ENCODE results near the gene UBR3.

GRCh38 chr2:169834401-169834800 lies 7.1 kb downstream of the UBR3 start:
- TF ChIP-seq, protein P1, sequence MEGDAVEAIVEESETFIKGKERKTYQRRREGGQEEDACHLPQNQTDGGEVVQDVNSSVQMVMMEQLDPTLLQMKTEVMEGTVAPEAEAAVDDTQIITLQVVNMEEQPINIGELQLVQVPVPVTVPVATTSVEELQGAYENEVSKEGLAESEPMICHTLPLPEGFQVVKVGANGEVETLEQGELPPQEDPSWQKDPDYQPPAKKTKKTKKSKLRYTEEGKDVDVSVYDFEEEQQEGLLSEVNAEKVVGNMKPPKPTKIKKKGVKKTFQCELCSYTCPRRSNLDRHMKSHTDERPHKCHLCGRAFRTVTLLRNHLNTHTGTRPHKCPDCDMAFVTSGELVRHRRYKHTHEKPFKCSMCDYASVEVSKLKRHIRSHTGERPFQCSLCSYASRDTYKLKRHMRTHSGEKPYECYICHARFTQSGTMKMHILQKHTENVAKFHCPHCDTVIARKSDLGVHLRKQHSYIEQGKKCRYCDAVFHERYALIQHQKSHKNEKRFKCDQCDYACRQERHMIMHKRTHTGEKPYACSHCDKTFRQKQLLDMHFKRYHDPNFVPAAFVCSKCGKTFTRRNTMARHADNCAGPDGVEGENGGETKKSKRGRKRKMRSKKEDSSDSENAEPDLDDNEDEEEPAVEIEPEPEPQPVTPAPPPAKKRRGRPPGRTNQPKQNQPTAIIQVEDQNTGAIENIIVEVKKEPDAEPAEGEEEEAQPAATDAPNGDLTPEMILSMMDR (IDR thresholded peaks at IDR 0.05; ENCODE audit: poor library complexity, severe bottlenecking) = no peak
- no peak for TF ChIP-seq EZH2 (IDR thresholded peaks at IDR 0.05; ENCODE audit: borderline replicate concordance, insufficient read depth, low read length, poor library complexity, severe bottlenecking)
- no peak for TF ChIP-seq TAF1 (IDR thresholded peaks at IDR 0.05; ENCODE audit: low read depth)
- TF ChIP-seq, protein P2, sequence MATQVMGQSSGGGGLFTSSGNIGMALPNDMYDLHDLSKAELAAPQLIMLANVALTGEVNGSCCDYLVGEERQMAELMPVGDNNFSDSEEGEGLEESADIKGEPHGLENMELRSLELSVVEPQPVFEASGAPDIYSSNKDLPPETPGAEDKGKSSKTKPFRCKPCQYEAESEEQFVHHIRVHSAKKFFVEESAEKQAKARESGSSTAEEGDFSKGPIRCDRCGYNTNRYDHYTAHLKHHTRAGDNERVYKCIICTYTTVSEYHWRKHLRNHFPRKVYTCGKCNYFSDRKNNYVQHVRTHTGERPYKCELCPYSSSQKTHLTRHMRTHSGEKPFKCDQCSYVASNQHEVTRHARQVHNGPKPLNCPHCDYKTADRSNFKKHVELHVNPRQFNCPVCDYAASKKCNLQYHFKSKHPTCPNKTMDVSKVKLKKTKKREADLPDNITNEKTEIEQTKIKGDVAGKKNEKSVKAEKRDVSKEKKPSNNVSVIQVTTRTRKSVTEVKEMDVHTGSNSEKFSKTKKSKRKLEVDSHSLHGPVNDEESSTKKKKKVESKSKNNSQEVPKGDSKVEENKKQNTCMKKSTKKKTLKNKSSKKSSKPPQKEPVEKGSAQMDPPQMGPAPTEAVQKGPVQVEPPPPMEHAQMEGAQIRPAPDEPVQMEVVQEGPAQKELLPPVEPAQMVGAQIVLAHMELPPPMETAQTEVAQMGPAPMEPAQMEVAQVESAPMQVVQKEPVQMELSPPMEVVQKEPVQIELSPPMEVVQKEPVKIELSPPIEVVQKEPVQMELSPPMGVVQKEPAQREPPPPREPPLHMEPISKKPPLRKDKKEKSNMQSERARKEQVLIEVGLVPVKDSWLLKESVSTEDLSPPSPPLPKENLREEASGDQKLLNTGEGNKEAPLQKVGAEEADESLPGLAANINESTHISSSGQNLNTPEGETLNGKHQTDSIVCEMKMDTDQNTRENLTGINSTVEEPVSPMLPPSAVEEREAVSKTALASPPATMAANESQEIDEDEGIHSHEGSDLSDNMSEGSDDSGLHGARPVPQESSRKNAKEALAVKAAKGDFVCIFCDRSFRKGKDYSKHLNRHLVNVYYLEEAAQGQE (IDR thresholded peaks at IDR 0.05; ENCODE audit: borderline replicate concordance) = no peak
- no peak for TF ChIP-seq MXI1 (conservative IDR thresholded peaks at IDR 0.05; ENCODE audit: poor library complexity, severe bottlenecking)
